Fibroblast of mammary gland (primary cell): ENCODE data around the gene DRD4.
A peak's percentile ranks its signal among the peaks of the same experiment; 100 is the strongest.

Experiments used
- DNase-seq: peaks from one replicate; pipeline ENCODE4 v3.0.0-alpha.2; 2010; ENCODE audit warnings: low read depth
- H3K4me3 ChIP-seq: 2 replicates; pipeline ENCODE4 v1.5.1; 2011; ENCODE audit warnings: low read depth, mild to moderate bottlenecking, low read length, moderate library complexity; ENCODE audit not compliant: control insufficient read depth
- CTCF ChIP-seq: conservative IDR thresholded peaks from 2 replicates; pipeline ENCODE4 v1.5.1; 2011; ENCODE audit warnings: low read depth, low read length, inconsistent platforms; ENCODE audit not compliant: control insufficient read depth, insufficient read depth

The DRD4 gene

GRCh38 chr11:614021-614622 is 22.9 kb upstream of the DRD4 start:
- TF ChIP-seq CTCF = no peak
- H3K4me3 ChIP-seq = no peak overlapping the region
- no peak for DNase-seq

GRCh38 chr11:614623-615503 is 22.2 kb upstream of the DRD4 start:
- peak; percentile 17 for DNase-seq
- TF ChIP-seq CTCF = no peak
- H3K4me3 ChIP-seq = peak overlapping the region; percentile 69

GRCh38 chr11:615504-616319 is 21.4 kb upstream of the DRD4 start, which contains the start of gene IRF7:
IRF7 (minus strand) TSS chr11:615950; CDS start chr11:615364, 586 bp downstream.
- peak within 1 kb of the TSS; percentile 69 for H3K4me3 ChIP-seq
- TF ChIP-seq CTCF = no peak
- DNase-seq = peak; percentile 81

- no peak for DNase-seq
- H3K4me3 ChIP-seq = no peak overlapping the region
- TF ChIP-seq CTCF = no peak
Measured at GRCh38 chr11:616320-617198, 20.5 kb upstream of the DRD4 start.

GRCh38 chr11:617199-617911 is 19.7 kb upstream of the DRD4 start:
- no peak for TF ChIP-seq CTCF
- no peak for DNase-seq
- no peak overlapping the region for H3K4me3 ChIP-seq
